K562 (cell line): ENCODE data around the gene STMN3. TPM values are rescaled to one million over a fixed set of nuclear protein-coding genes. Genes with fewer than 3 reads are reported as not detected.

Source experiments
- ATAC-seq: fragments of 200-7000 bp; cut with Tn5 transposase; 3 replicates; pipeline ENCODE4 v1.9.1; 2020; ENCODE audit warnings: moderate library complexity
- BruUV-seq: library from RNA; stranded (reverse); fragments of 400-500 nt; replicated peaks from 2 replicates; lab custom pipeline; 2021; lab: Mats Ljungman, UMichigan
- CTCF ChIA-PET: fragments of 300-600 bp; formaldehyde crosslinking; extraction: SDS; loops from one replicate; lab custom pipeline; 2021; ENCODE audit warnings: low intra/inter-chr PET ratio; lab: Yijun Ruan, JAX
- POLR2A ChIA-PET: fragments of 300-600, 350-650 bp; sonication (Branson Sonifier 250); formaldehyde crosslinking; extraction: SDS; loops from one replicate; lab custom pipeline; 2021; ENCODE audit warnings: antibody characterized with exemption, inconsistent platforms; lab: Yijun Ruan, JAX
- DNase-seq, 4 experiments: peaks; one replicate each; pipeline versions ENCODE4 v3.0.0 to v3.0.0-alpha.2; 2011 to 2018; ENCODE audit warnings: low spot score in 3 of 4, mixed read lengths in 3 of 4; ENCODE audit errors: extremely low read depth in 1 of 4
- FAIRE-seq: peaks from 2 replicates; lab custom pipeline; 2011; peaks lifted over from hg19 to GRCh38; lab: Jason Lieb, UNC
- H2AFZ ChIP-seq: 2 replicates; pipeline ENCODE4 v1.6.0; 2011; ENCODE audit warnings: low read depth, low read length, control low read depth, inconsistent platforms
- H3K27ac ChIP-seq: fragments of 200-600 bp; 3 replicates; pipeline ENCODE4 v1.8.0; 2011; ENCODE audit warnings: low read depth, mild to moderate bottlenecking, control low read depth, inconsistent platforms, low read length, moderate library complexity, mixed read lengths; ENCODE audit errors: extremely low read depth
- H3K27me3 ChIP-seq, 2 experiments: fragments of 300-600 bp in 1 of 2; 2 replicates in 1 of 2; 3 replicates in 1 of 2; pipeline versions ENCODE4 v1.6.0 to v1.8.0; 2011; ENCODE audit warnings: inconsistent platforms in 2 of 2, low read length in 2 of 2, mild to moderate bottlenecking in 1 of 2, mixed read lengths in 1 of 2, moderate library complexity in 1 of 2; ENCODE audit not compliant: control insufficient read depth in 2 of 2, insufficient read depth in 2 of 2
- H3K36me3 ChIP-seq: fragments of 300-600 bp; 3 replicates; pipeline ENCODE4 v1.8.0; 2011; ENCODE audit warnings: mild to moderate bottlenecking, low read length, inconsistent platforms; ENCODE audit not compliant: control insufficient read depth, insufficient read depth
- H3K4me1 ChIP-seq, 2 experiments: fragments of 200-600 bp in 1 of 2; replicated peaks in 1 of 2; 2 replicates in 1 of 2; 3 replicates in 1 of 2; pipeline versions ENCODE4 v1.5.1 to v1.8.0; 2011; ENCODE audit warnings: inconsistent platforms in 2 of 2, low read length in 2 of 2, mild to moderate bottlenecking in 1 of 2, mixed read lengths in 1 of 2, moderate library complexity in 1 of 2; ENCODE audit not compliant: control insufficient read depth in 2 of 2, insufficient read depth in 2 of 2
- H3K4me2 ChIP-seq: 2 replicates; pipeline ENCODE4 v1.6.1; 2011; ENCODE audit warnings: low read length, control low read depth, inconsistent platforms, mixed read lengths; ENCODE audit not compliant: insufficient read depth
- H3K4me3 ChIP-seq: fragments of 200-600 bp; sonication (generic), shearing (Covaris generic); 2 replicates; pipeline ENCODE4 v1.5.1; 2016; ENCODE audit warnings: control low read depth, inconsistent platforms
- H3K79me2 ChIP-seq: fragments of 200-600 bp; 3 replicates; pipeline ENCODE4 v1.8.0; 2011; ENCODE audit warnings: low read length, inconsistent platforms; ENCODE audit not compliant: control insufficient read depth, insufficient read depth
- H3K9ac ChIP-seq, 2 experiments: 2 replicates each; pipeline versions ENCODE4 v1.6.0 to v1.6.1; 2011; ENCODE audit warnings: low read depth in 2 of 2, low read length in 2 of 2, control low read depth in 1 of 2, inconsistent platforms in 1 of 2, mild to moderate bottlenecking in 1 of 2, mixed read lengths in 1 of 2; ENCODE audit not compliant: insufficient read depth in 1 of 2
- H3K9me1 ChIP-seq: one replicate; pipeline ENCODE4 v1.6.0; 2011; ENCODE audit warnings: inconsistent platforms, mild to moderate bottlenecking, low read length, moderate library complexity; ENCODE audit not compliant: control insufficient read depth, insufficient read depth
- H3K9me3 ChIP-seq: replicated peaks from 2 replicates; pipeline ENCODE4 v1.5.1; 2011; ENCODE audit warnings: low read depth, low read length, inconsistent platforms; ENCODE audit not compliant: control insufficient read depth, insufficient read depth
- H4K20me1 ChIP-seq: replicated peaks from 2 replicates; pipeline ENCODE4 v1.6.1; 2011; ENCODE audit warnings: low read length, inconsistent platforms, mixed read lengths; ENCODE audit not compliant: control insufficient read depth, insufficient read depth
- BRD9 ChIP-seq: fragments of 450-650 bp; IDR thresholded peaks from 2 replicates; pipeline ENCODE4 v1.6.1; 2018; ENCODE audit warnings: low read depth; ENCODE audit not compliant: partially characterized antibody
- ETS1 ChIP-seq: conservative IDR thresholded peaks from 2 replicates; pipeline ENCODE4 v1.6.1; 2011; ENCODE audit warnings: low read depth, mild to moderate bottlenecking, low read length; ENCODE audit not compliant: control insufficient read depth
- GABPA ChIP-seq: fragments of 200-800 bp; sonication (Bioruptor generic); conservative IDR thresholded peaks from 2 replicates; pipeline ENCODE4 v1.6.1; 2016; ENCODE audit warnings: low read depth, missing genetic modification characterization, missing compliant biosample characterization
- HDAC2 ChIP-seq: fragments of 450-650 bp; IDR thresholded peaks from 2 replicates; pipeline ENCODE4 v1.6.1; 2016; ENCODE audit warnings: mild to moderate bottlenecking
- KAT8 ChIP-seq: fragments of 450-650 bp; IDR thresholded peaks from 2 replicates; pipeline ENCODE4 v1.6.1; 2016; ENCODE audit warnings: low read depth, mild to moderate bottlenecking
- MXI1 ChIP-seq: IDR thresholded peaks from 2 replicates; pipeline ENCODE4 v1.6.1; 2011; ENCODE audit warnings: low read depth, mild to moderate bottlenecking, improper control_type of control experiment, low read length
- POLR2B ChIP-seq: fragments of 450-650 bp; IDR thresholded peaks from 2 replicates; pipeline ENCODE4 v1.6.1; 2018; ENCODE audit warnings: low read depth; ENCODE audit not compliant: partially characterized antibody
- PPARD ChIP-seq: fragments of 250-450 bp; sonication (Bioruptor Pico); IDR thresholded peaks from 2 replicates; pipeline ENCODE4 v1.8.0; 2022; ENCODE audit warnings: inconsistent platforms, mild to moderate bottlenecking, moderate library complexity
- SMARCA4 ChIP-seq: fragments of 450-650 bp; IDR thresholded peaks from 2 replicates; pipeline ENCODE4 v1.6.1; 2016
- TCFL5 ChIP-seq: fragments of 250-450 bp; sonication (Bioruptor Pico); conservative IDR thresholded peaks from 2 replicates; pipeline ENCODE4 v1.6.1; 2021; ENCODE audit warnings: mild to moderate bottlenecking, moderate library complexity, matching md5 sums
- TGIF2 ChIP-seq: sonication (generic); formaldehyde crosslinking; IDR thresholded peaks from 2 replicates; pipeline ENCODE4 v1.8.1; 2022; ENCODE audit warnings: mild to moderate bottlenecking, missing genetic modification reagents, moderate library complexity
- THAP12 ChIP-seq: fragments of 250-450 bp; sonication (Bioruptor Pico); IDR thresholded peaks from 2 replicates; pipeline ENCODE4 v1.9.0; 2021; ENCODE audit warnings: mild to moderate bottlenecking, inconsistent platforms
- USF2 ChIP-seq: sonication (generic); formaldehyde crosslinking; IDR thresholded peaks from 2 replicates; pipeline ENCODE4 v1.5.0; 2020; ENCODE audit warnings: missing genetic modification reagents
- YY1 ChIP-seq, 3 experiments: IDR thresholded peaks; 2 replicates each; pipeline ENCODE4 v1.6.1; 2011; ENCODE audit warnings: low read length in 2 of 3, mild to moderate bottlenecking in 2 of 3, moderate library complexity in 2 of 3, borderline replicate concordance in 1 of 3, control low read depth in 1 of 3, low read depth in 1 of 3; ENCODE audit not compliant: insufficient read depth in 3 of 3, insufficient replicate concordance in 2 of 3, control insufficient read depth in 1 of 3, insufficient read length in 1 of 3; ENCODE audit errors: extremely low read depth in 1 of 3
- ZNF175 ChIP-seq: fragments of 200-800 bp; sonication (Bioruptor generic); IDR thresholded peaks from 2 replicates; pipeline ENCODE4 v1.6.1; 2016; ENCODE audit warnings: low read depth, mild to moderate bottlenecking, missing genetic modification characterization, missing compliant biosample characterization
- ZNF398 ChIP-seq: fragments of 250-450 bp; sonication (Bioruptor Pico); IDR thresholded peaks from 2 replicates; pipeline ENCODE4 v1.8.0; 2021; ENCODE audit warnings: moderate library complexity, mild to moderate bottlenecking, inconsistent platforms
- WGBS: fragments of 100-300 bp; shearing (Covaris generic); methylation state at CpG from one replicate; pipeline ENCODE4 v1.1.6; 2016; ENCODE audit warnings: low coverage, mixed read lengths; ENCODE audit not compliant: insufficient coverage; ENCODE audit errors: missing lambda C conversion rate; 5-methylcytosine and 5-hydroxymethylcytosine counted together
- in situ Hi-C: fragments of 300-500 bp; cut with MboI; formaldehyde crosslinking; loops from 4 replicates; pipeline ENCODE4 v1.15.0; 2018; ENCODE audit warnings: inconsistent platforms, mixed read lengths
- intact Hi-C: fragments of 100-400 bp; cut with micrococcal nuclease; formaldehyde crosslinking; loops from 2 replicates; pipeline ENCODE4 v1.14.2; 2022
- polyA plus RNA-seq, 8 experiments: library from polyadenylated mRNA; depleted of rRNA in 4 of 8; stranded (reverse) in 5 of 8; unstranded in 3 of 8; fragments of >200 nt; fragmentation: Nextera tagmentation in 2 of 8; fragmentation: Illumina TruSeq in 1 of 8; extraction: Ambion mirVana in 2 of 8; extraction: Trizol in 1 of 8; gene quantifications; 2 replicates each; pipeline versions ENCODE4 v1.2.1 to v1.2.3, GENCODE V29; 2011 to 2014; ENCODE audit warnings: inconsistent platforms in 1 of 8, missing spikeins in 1 of 8
- total RNA-seq, 7 experiments: library from RNA; depleted of rRNA in 6 of 7; stranded (reverse); fragments of >200 nt in 6 of 7; fragmentation: Illumina TruSeq in 2 of 7; extraction: Trizol in 2 of 7; gene quantifications; 2 replicates each; pipeline versions ENCODE4 v1.2.1 to v1.2.3, GENCODE V29; 2011 to 2021; ENCODE audit warnings: low replicate concordance in 1 of 7

STMN3 gene
- total and polyA plus RNA-seq, 9 of the 15 experiments (the other 6 are each of a cell fraction or from before 2014, with no cell fraction given) = 0.70 to 65.6 (median 29.4) TPM

- FAIRE-seq = no peak
- no peaks in the 10 kb centered on the region for H3K27me3 ChIP-seq
- no peak overlapping the region for H3K27ac ChIP-seq
- no peak overlapping the region for H3K4me2 ChIP-seq
- ChIA-PET POLR2A (interaction anchor here (1.0 kb wide), 1 partner anchor 11 kb away, joined by 3 read pairs; no protein-coding TSS in a partner anchor), CTCF (no interaction called here)
- no TSS peak for BruUV-seq
- H3K9me3 ChIP-seq = no peaks in the 10 kb centered on the region
- DNase-seq = no peak
- peaks cover 64% of the 10 kb centered on the region; the same call in 2 of the 3 replicates for H3K36me3 ChIP-seq
- H3K79me2 ChIP-seq = no peaks in the 10 kb centered on the region
- no peaks in the 10 kb centered on the region for H4K20me1 ChIP-seq
- H2AFZ ChIP-seq = no peak overlapping the region
- no peak overlapping the region for H3K4me3 ChIP-seq
- peak overlapping the region in 1 of 2 experiments; percentile 17; a peak in 1 of 4 replicates for H3K9ac ChIP-seq
- 94% methylated on average over 10 of the region's 10 CpGs for WGBS
- intact Hi-C loops = no loop called here
- no peaks in the 10 kb centered on the region; a peak in 1 of 5 replicates for H3K4me1 ChIP-seq
- ATAC-seq = no peak
- no peaks in the 10 kb centered on the region for H3K9me1 ChIP-seq
- in situ Hi-C loops = no loop called here
- TF ChIP-seq KAT8 = no peak
- no peak for TF ChIP-seq THAP12 (CRISPR knock-in tag)
- TF ChIP-seq SMARCA4 = no peak
- no peak for TF ChIP-seq ETS1
- no peak for TF ChIP-seq TCFL5 (CRISPR knock-in tag)
- TF ChIP-seq HDAC2 = no peak
- TF ChIP-seq POLR2B = no peak
- TF ChIP-seq PPARD = no peak
- TF ChIP-seq USF2 (CRISPR knock-in tag) = no peak
- no peak for TF ChIP-seq MXI1
- no peak for TF ChIP-seq ZNF175 (CRISPR knock-in tag)
- TF ChIP-seq GABPA (tag) = no peak
- TF ChIP-seq TGIF2 (CRISPR knock-in tag) = no peak
- TF ChIP-seq YY1 (IDR thresholded peaks at IDR 0.05; ENCODE audit: borderline replicate concordance in 1 of 3, control insufficient read depth in 1 of 3, extremely low read depth in 1 of 3, insufficient read depth in 3 of 3, insufficient read length in 1 of 3, insufficient replicate concordance in 2 of 3, low read depth in 1 of 3, low read length in 2 of 3) = no peak
- TF ChIP-seq BRD9 = no peak
- TF ChIP-seq ZNF398 (CRISPR knock-in tag) = no peak
Observed at GRCh38 chr20:63672666-63673065, 19.4 kb upstream of the STMN3 start.
